Right lobe of liver (tissue), 6 donors: ENCODE data around the gene TMEM125. TPM values are rescaled to one million over a fixed set of nuclear protein-coding genes. Genes with fewer than 3 reads are reported as not detected.
A peak's percentile ranks its signal among the peaks of the same experiment; 100 is the strongest.

Experiments
- ATAC-seq, 4 donors: fragments of 200-7000 bp; cut with Tn5 transposase; one replicate each; pipeline ENCODE4 v1.9.1; 2020; ENCODE audit warnings: mild to moderate bottlenecking in 4 of 4, moderate library complexity in 4 of 4
- DNase-seq, 3 donors: peaks; one replicate each; pipeline ENCODE4 v3.0.0-alpha.2; 2020
- H3K27ac ChIP-seq, 3 donors: fragments of 200-600 bp; one replicate each; pipeline ENCODE4 v1.8.0; 2022
- H3K27me3 ChIP-seq, 2 donors: fragments of 200-600 bp; one replicate each; pipeline ENCODE4 v1.8.0; 2022
- H3K36me3 ChIP-seq, 4 donors: fragments of 200-600 bp; sonication (generic) in 1 of 4; one replicate each; pipeline versions ENCODE4 v1.5.1 to v1.8.0; 2017 to 2022; ENCODE audit warnings: control low read depth in 1 of 4
- H3K4me1 ChIP-seq, 4 donors: fragments of 200-600 bp; sonication (generic) in 1 of 4; one replicate each; pipeline versions ENCODE4 v1.5.1 to v1.8.0; 2017 to 2022; ENCODE audit warnings: control low read depth in 1 of 4
- H3K4me3 ChIP-seq, 3 donors: fragments of 200-600 bp; one replicate each; pipeline ENCODE4 v1.8.0; 2022
- H3K9me3 ChIP-seq, 4 donors: fragments of 200-600 bp; sonication (generic) in 1 of 4; one replicate each; pipeline versions ENCODE4 v1.5.1 to v1.8.0; 2017 to 2022; ENCODE audit warnings: control low read depth in 1 of 4
- CTCF ChIP-seq, 4 donors: fragments of 200-600 bp in 3 of 4; fragments of 450-650 bp in 1 of 4; IDR thresholded peaks; one replicate each; pipeline versions ENCODE4 v1.5.1 to v1.8.0; 2016 to 2022; ENCODE audit warnings: antibody characterized with exemption in 4 of 4, mild to moderate bottlenecking in 2 of 4
- POLR2A ChIP-seq: fragments of 450-650 bp; IDR thresholded peaks from one replicate; pipeline ENCODE4 v1.6.1; 2017; ENCODE audit warnings: antibody characterized with exemption, mild to moderate bottlenecking
- WGBS: methylation state at CpG from one replicate; pipeline ENCODE4 v1.1.6; 2018; ENCODE audit warnings: low coverage, low lambda C conversion rate; ENCODE audit not compliant: insufficient coverage; ENCODE audit errors: missing lambda C conversion rate; 5-methylcytosine and 5-hydroxymethylcytosine counted together
- intact Hi-C, 2 donors: fragments of 100-400 bp; cut with DNase I; formaldehyde crosslinking; loops; one replicate each; pipeline versions ENCODE4 v1.11.2 to v1.14.1; 2022
- total RNA-seq, 6 experiments: library from RNA; depleted of rRNA in 2 of 6; stranded (reverse); fragments of >200 nt in 2 of 6; fragmentation: NEBNext Ultra II Directional in 3 of 6; extraction: Animal tissue kit (Norgen Biotek cat#: 25700) in 3 of 6; gene quantifications; one replicate each; pipeline versions ENCODE4 v1.1.0 to v1.2.4, GENCODE V29; 2016 to 2023
- donor health status: DM: no; HTN: yes; CAD: no.
- donor health status: DM: no; HTN: no; CAD: no.
- donor health status: DM: no; HTN: no; CAD: no.
- donor health status: DM: no; HTN: yes; CAD: no.
- donor health status: DM: no; HTN: yes; CAD: no.

The TMEM125 gene
- total RNA-seq, 6 experiments from 2014 or later: 0.21 to 0.27 TPM; not detected in 4

GRCh38 chr1:43286115-43286514, 16.3 kb downstream of the TMEM125 start:
- Histone ChIP-seq H3K4me1 (peaks cover 0 to 30% (median 13%) of the 10 kb centered on the region in 4 donors), H3K27me3 (no peaks in the 10 kb centered on the region), H3K27ac (no peak overlapping the region), H3K36me3 (no peaks in the 10 kb centered on the region), H3K4me3 (no peak overlapping the region), H3K9me3 (no peaks in the 10 kb centered on the region)
- peak in 2 of 3 donors; percentile 10 to 49 for DNase-seq
- no peak for TF ChIP-seq CTCF (IDR thresholded peaks at IDR 0.05)
- no peak for TF ChIP-seq POLR2A
- intact Hi-C loops: no loop called here
- no peak for ATAC-seq
- 74% methylated on average over 4 of the region's 11 CpGs for WGBS

- no peaks in the 10 kb centered on the region for H3K36me3 ChIP-seq
- no peak for TF ChIP-seq CTCF (IDR thresholded peaks at IDR 0.05)
- DNase-seq (no peak), ATAC-seq (no peak)
- H3K4me1 ChIP-seq: peaks cover 0 to 26% (median 11%) of the 10 kb centered on the region in 4 donors
- no peak overlapping the region for H3K4me3 ChIP-seq
- no peaks in the 10 kb centered on the region for H3K9me3 ChIP-seq
- no peak overlapping the region for H3K27ac ChIP-seq
- intact Hi-C loops: no loop called here
- 96% methylated on average over 5 of the region's 5 CpGs for WGBS
- no peaks in the 10 kb centered on the region for H3K27me3 ChIP-seq
These were observed 16.8 kb downstream of the TMEM125 start for GRCh38 chr1:43286533-43286932.

GRCh38 chr1:43288058-43288784, 18.4 kb downstream of the TMEM125 start:
- WGBS: 70% methylated on average over 5 of the region's 9 CpGs
- Histone ChIP-seq H3K27me3 (no peaks in the 10 kb centered on the region), H3K36me3 (no peaks in the 10 kb centered on the region), H3K27ac (no peak overlapping the region), H3K9me3 (no peaks in the 10 kb centered on the region), H3K4me3 (no peak overlapping the region), H3K4me1 (peaks cover 0 to 9% (median 3%) of the 10 kb centered on the region in 4 donors)
- peak in 1 of 3 donors; percentile 27 for DNase-seq
- TF ChIP-seq CTCF (IDR thresholded peaks at IDR 0.05) (no peak), POLR2A (no peak)
- no peak for ATAC-seq
- intact Hi-C loops: no loop called here

- peak in 1 of 3 donors; percentile 27 for DNase-seq
- intact Hi-C loops: no loop called here
These were observed 19.3 kb downstream of the TMEM125 start for GRCh38 chr1:43288785-43289706.

More at GRCh38 chr1:43288785-43289706, 19.3 kb downstream of the TMEM125 start:
- Histone ChIP-seq H3K27me3 (no peaks in the 10 kb centered on the region), H3K27ac (no peak overlapping the region), H3K36me3 (no peaks in the 10 kb centered on the region), H3K4me3 (no peak overlapping the region), H3K9me3 (no peaks in the 10 kb centered on the region), H3K4me1 (peaks cover 0 to 9% (median 3%) of the 10 kb centered on the region in 4 donors)
- TF ChIP-seq POLR2A (no peak), CTCF (IDR thresholded peaks at IDR 0.05) (no peak)
- ATAC-seq: no peak
- 58% methylated on average over 10 of the region's 12 CpGs for WGBS
